NK-92 treated with Interleukin-12 subunit alpha and Interleukin-12 subunit beta, amount 100 ng/mL, for 24 hours (cell line): Measurements from ENCODE around the gene SMARCD2.
"Not testable (repeated sequence)": the region's sequence is repeated elsewhere in the genome, so short reads cannot be mapped to it uniquely, and the experiment has no call there.

Experiments
- DNase-seq: peaks from one replicate; lab custom pipeline; 2025; lab: John Stamatoyannopoulos, UW

SMARCD2 gene

GRCh38 chr17:63800783-63801182 lies 41.7 kb downstream of the SMARCD2 start:
- DNase-seq: no peak

- no peak for DNase-seq
Observed at GRCh38 chr17:63798572-63799106, 43.8 kb downstream of the SMARCD2 start.

DNA sequence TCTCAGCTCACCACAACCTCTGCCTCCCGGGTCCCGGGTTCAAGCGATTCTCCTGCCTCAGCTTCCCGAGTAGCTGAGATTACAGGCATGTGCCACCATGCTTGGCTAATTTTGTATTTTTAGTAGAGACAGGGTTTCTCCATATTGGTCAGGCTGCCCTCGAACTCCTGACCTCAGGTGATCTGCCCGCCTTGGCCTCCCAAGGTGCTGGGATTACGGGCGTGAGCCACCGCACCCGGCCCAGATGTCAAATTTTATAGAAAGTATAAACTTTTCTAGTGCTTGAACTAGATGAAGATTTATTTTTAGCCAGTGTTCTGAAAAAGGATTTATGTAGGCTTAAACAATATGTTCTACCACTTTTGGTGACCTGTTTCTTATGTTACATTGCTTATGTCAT lies 46.1 kb downstream of the SMARCD2 start:
- not testable (repeated sequence) for DNase-seq

GRCh38 chr17:63792055-63792729 lies 50.3 kb downstream of the SMARCD2 start:
- no peak for DNase-seq

GRCh38 chr17:63790057-63790456 lies 52.4 kb downstream of the SMARCD2 start:
- DNase-seq: no peak

- DNase-seq: no peak
Observed at GRCh38 chr17:63786971-63787711, 55.3 kb downstream of the SMARCD2 start.

GRCh38 chr17:63786117-63786516 lies 56.4 kb downstream of the SMARCD2 start:
- no peak for DNase-seq

- no peak for DNase-seq
Observed at GRCh38 chr17:63785556-63785955, 56.9 kb downstream of the SMARCD2 start.

- DNase-seq: no peak
Observed at GRCh38 chr17:63783522-63783921, 59.0 kb downstream of the SMARCD2 start.
